ENCODE data around the gene PHF21B.

DNA sequence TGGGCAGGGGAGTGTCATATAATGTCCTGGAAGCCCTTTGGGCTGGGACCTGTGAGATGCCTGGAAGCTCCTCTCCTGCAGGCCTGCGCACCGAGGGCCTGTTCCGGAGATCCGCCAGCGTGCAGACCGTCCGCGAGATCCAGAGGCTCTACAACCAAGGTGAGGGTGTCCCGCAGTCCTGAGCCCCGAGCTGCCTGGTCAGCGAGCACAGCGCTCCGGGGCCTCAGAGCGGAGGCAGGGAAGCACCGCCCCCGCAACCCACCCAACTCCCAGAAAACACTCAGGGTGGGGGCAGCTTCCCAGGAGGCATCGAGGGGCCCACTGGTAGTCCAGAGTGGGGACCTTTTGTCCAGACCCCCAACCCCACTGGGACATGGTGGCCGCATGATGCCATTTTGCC, 161.9 kb downstream of the PHF21B start:
- no peak for TF ChIP-seq POLR2A (IDR thresholded peaks at IDR 0.05; ENCODE audit: low read depth)
- TF ChIP-seq, protein P1, sequence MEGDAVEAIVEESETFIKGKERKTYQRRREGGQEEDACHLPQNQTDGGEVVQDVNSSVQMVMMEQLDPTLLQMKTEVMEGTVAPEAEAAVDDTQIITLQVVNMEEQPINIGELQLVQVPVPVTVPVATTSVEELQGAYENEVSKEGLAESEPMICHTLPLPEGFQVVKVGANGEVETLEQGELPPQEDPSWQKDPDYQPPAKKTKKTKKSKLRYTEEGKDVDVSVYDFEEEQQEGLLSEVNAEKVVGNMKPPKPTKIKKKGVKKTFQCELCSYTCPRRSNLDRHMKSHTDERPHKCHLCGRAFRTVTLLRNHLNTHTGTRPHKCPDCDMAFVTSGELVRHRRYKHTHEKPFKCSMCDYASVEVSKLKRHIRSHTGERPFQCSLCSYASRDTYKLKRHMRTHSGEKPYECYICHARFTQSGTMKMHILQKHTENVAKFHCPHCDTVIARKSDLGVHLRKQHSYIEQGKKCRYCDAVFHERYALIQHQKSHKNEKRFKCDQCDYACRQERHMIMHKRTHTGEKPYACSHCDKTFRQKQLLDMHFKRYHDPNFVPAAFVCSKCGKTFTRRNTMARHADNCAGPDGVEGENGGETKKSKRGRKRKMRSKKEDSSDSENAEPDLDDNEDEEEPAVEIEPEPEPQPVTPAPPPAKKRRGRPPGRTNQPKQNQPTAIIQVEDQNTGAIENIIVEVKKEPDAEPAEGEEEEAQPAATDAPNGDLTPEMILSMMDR (IDR thresholded peaks at IDR 0.05): no peak

Data from esophagus muscularis mucosa (tissue), 3 donors.